HEK293T (cell line): Measurements from ENCODE around the gene CFAP70.

Experiments used
- FOXK2 ChIP-seq: fragments of 450-650 bp; IDR thresholded peaks from 2 replicates; pipeline ENCODE4 v1.6.1; 2016; ENCODE audit warnings: mild to moderate bottlenecking
- LEF1 ChIP-seq: fragments of 450-650 bp; IDR thresholded peaks from 2 replicates; pipeline ENCODE4 v1.6.1; 2017; ENCODE audit warnings: mild to moderate bottlenecking, borderline replicate concordance
- SUZ12 ChIP-seq: fragments of 450-650 bp; IDR thresholded peaks from 2 replicates; pipeline ENCODE4 v1.6.1; 2016; ENCODE audit warnings: mild to moderate bottlenecking
- TF ChIP-seq, protein P1 (sequence below): fragments of 450-650 bp; IDR thresholded peaks from 2 replicates; pipeline ENCODE4 v1.6.1; 2016

DNA sequence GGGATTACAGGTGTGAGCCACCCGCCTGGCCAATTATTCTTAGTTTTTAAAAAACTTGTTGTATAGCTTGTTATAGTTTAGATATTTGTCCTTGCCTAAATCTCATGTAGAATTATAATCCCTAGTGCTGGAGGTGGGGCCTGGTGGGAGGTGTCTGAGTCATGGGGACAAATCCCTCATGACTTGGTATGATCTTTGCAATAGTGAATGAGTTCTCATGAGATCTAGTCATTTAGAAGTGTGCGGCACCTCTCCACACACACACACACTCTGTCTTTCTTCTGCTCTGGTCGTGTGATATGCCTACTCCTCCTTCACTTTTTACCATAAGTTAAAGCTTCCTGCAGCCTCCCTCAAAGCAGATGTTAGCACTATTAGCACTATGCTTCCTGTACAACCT is 153.6 kb downstream of the CFAP70 start:
- TF ChIP-seq, protein P1, sequence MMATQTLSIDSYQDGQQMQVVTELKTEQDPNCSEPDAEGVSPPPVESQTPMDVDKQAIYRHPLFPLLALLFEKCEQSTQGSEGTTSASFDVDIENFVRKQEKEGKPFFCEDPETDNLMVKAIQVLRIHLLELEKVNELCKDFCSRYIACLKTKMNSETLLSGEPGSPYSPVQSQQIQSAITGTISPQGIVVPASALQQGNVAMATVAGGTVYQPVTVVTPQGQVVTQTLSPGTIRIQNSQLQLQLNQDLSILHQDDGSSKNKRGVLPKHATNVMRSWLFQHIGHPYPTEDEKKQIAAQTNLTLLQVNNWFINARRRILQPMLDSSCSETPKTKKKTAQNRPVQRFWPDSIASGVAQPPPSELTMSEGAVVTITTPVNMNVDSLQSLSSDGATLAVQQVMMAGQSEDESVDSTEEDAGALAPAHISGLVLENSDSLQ, result no peak
- TF ChIP-seq FOXK2, result no peak
- no peak for TF ChIP-seq SUZ12
- no peak for TF ChIP-seq LEF1
